CD4-positive, alpha-beta T cell treated with Interleukin-6 for 4 hours (primary cell): ENCODE results near the gene SPATA4.
"Not testable (repeated sequence)": the region's sequence is repeated elsewhere in the genome, so short reads cannot be mapped to it uniquely, and the experiment has no call there.

Source experiments
- DNase-seq: peaks from one replicate; pipeline ENCODE4 v3.0.0-alpha.2; 2020; ENCODE audit warnings: mixed read lengths

The SPATA4 gene

GRCh38 chr4:176195184-176195978 is at the start of gene SPATA4:
SPATA4 (minus strand) TSS chr4:176195585; CDS start chr4:176195562, 23 bp downstream.
- peak; percentile 95 for DNase-seq

- no peak for DNase-seq
Measured at GRCh38 chr4:176242764-176243347, 47.5 kb upstream of the SPATA4 start.

- DNase-seq: no peak
Measured at GRCh38 chr4:176241703-176242102, 46.3 kb upstream of the SPATA4 start.

GRCh38 chr4:176238826-176239225 is 43.4 kb upstream of the SPATA4 start:
- no peak for DNase-seq

GRCh38 chr4:176238157-176238610 is 42.8 kb upstream of the SPATA4 start:
- DNase-seq: no peak

GRCh38 chr4:176236946-176237345 is 41.6 kb upstream of the SPATA4 start:
- DNase-seq: no peak

GRCh38 chr4:176230836-176231235 is 35.5 kb upstream of the SPATA4 start:
- DNase-seq: no peak

GRCh38 chr4:176229645-176230044 is 34.3 kb upstream of the SPATA4 start:
- no peak for DNase-seq

- no peak for DNase-seq
Measured at GRCh38 chr4:176226736-176227135, 31.4 kb upstream of the SPATA4 start.

- no peak for DNase-seq
Measured at GRCh38 chr4:176223561-176223960, 28.2 kb upstream of the SPATA4 start.

GRCh38 chr4:176222149-176222548 is 26.8 kb upstream of the SPATA4 start:
- DNase-seq: no peak

- no peak for DNase-seq
Measured at GRCh38 chr4:176217510-176217909, 22.1 kb upstream of the SPATA4 start.

GRCh38 chr4:176212351-176212750 is 17.0 kb upstream of the SPATA4 start:
- DNase-seq: not testable (repeated sequence)

GRCh38 chr4:176210579-176211296 is 15.4 kb upstream of the SPATA4 start:
- DNase-seq: no peak

- no peak for DNase-seq
Measured at GRCh38 chr4:176210101-176210500, 14.7 kb upstream of the SPATA4 start.

- no peak for DNase-seq
Measured at GRCh38 chr4:176209535-176209934, 14.2 kb upstream of the SPATA4 start.

GRCh38 chr4:176207839-176208238 is 12.5 kb upstream of the SPATA4 start:
- DNase-seq: no peak

GRCh38 chr4:176205299-176205698 is 9.9 kb upstream of the SPATA4 start:
- no peak for DNase-seq

GRCh38 chr4:176198316-176198903 is 3.0 kb upstream of the SPATA4 start:
- no peak for DNase-seq

- no peak for DNase-seq
Measured at GRCh38 chr4:176193938-176194337, 1.4 kb downstream of the SPATA4 start.

- no peak for DNase-seq
Measured at GRCh38 chr4:176193126-176193525, 2.3 kb downstream of the SPATA4 start.

GRCh38 chr4:176191974-176192373 is 3.4 kb downstream of the SPATA4 start:
- no peak for DNase-seq
